Stomach (tissue), 9 donors: ENCODE measurements around the gene RNF207. TPM values are rescaled to one million over a fixed set of nuclear protein-coding genes. Genes with fewer than 3 reads are reported as not detected.
A peak's percentile ranks its signal among the peaks of the same experiment; 100 is the strongest.

Experiments
- DNase-seq, 2 donors: peaks; one replicate each; pipeline versions ENCODE4 v3.0.0 to v3.0.0-alpha.2; 2013 to 2019
- H3K27ac ChIP-seq, 5 donors: fragments of 200-600 bp in 4 of 5; sonication (generic) in 4 of 5; one replicate each; pipeline ENCODE4 v1.5.1; 2013 to 2019; ENCODE audit warnings: mild to moderate bottlenecking in 1 of 5, moderate library complexity in 1 of 5
- H3K27me3 ChIP-seq, 3 donors: fragments of 200-600 bp; sonication (generic); one replicate each; pipeline ENCODE4 v1.5.1; 2017 to 2019; ENCODE audit warnings: mixed run types in 1 of 3
- H3K36me3 ChIP-seq, 4 donors: fragments of 200-600 bp; sonication (generic); 1 replicate in 3 of 4; 2 replicates in 1 of 4; pipeline ENCODE4 v1.5.1; 2016 to 2019
- H3K4me1 ChIP-seq, 4 donors: fragments of 200-600 bp; sonication (generic); one replicate each; pipeline ENCODE4 v1.5.1; 2016 to 2019
- H3K4me3 ChIP-seq, 4 donors: fragments of 200-600 bp; sonication (generic) in 3 of 4; one replicate each; pipeline ENCODE4 v1.5.1; 2016 to 2019; ENCODE audit warnings: mild to moderate bottlenecking in 1 of 4
- H3K9me3 ChIP-seq, 4 donors: fragments of 200-600 bp; sonication (generic); one replicate each; pipeline ENCODE4 v1.5.1; 2016 to 2019
- EP300 ChIP-seq: sonication (generic); formaldehyde crosslinking; IDR thresholded peaks from one replicate; pipeline ENCODE4 v1.6.1; 2017; ENCODE audit warnings: antibody characterized with exemption
- POLR2A ChIP-seq, 4 donors: fragments of 450-650 bp; IDR thresholded peaks; one replicate each; pipeline ENCODE4 v1.6.1; 2016; ENCODE audit warnings: antibody characterized with exemption in 4 of 4, control low read depth in 2 of 4, mild to moderate bottlenecking in 1 of 4, moderate library complexity in 1 of 4
- POLR2AphosphoS5 ChIP-seq, 3 donors: sonication (generic); formaldehyde crosslinking; IDR thresholded peaks; one replicate each; pipeline ENCODE4 v1.6.1; 2016; ENCODE audit warnings: antibody characterized with exemption in 3 of 3
- WGBS, 5 donors: extraction: QIAGEN DNeasy Blood & Tissue Kit in 3 of 5; methylation state at CpG; one replicate each; pipeline versions ENCODE4 v1.1.5 to v1.1.7; 2013 to 2018; 5-methylcytosine and 5-hydroxymethylcytosine counted together
- intact Hi-C: fragments of 100-400 bp; cut with DNase I; formaldehyde crosslinking; loops from one replicate; pipeline ENCODE4 v1.15.1; 2023; ENCODE audit warnings: low total_unique reads
- polyA plus RNA-seq, 3 donors: library from polyadenylated mRNA; stranded (reverse); fragments of 200-250 nt; gene quantifications; one replicate each; pipeline ENCODE4 v1.2.3, GENCODE V29; 2013
- total RNA-seq, 5 donors: library from RNA; depleted of rRNA; stranded (reverse); fragments of >200 nt; gene quantifications; one replicate each; pipeline versions ENCODE4 v1.1.0 to v1.2.3, GENCODE V29; 2014 to 2016
- TF ChIP-seq, protein P1 (sequence below), 7 experiments: fragments of 450-650 bp in 4 of 7; fragments of 200-600 bp in 3 of 7; sonication (generic) in 3 of 7; IDR thresholded peaks; one replicate each; pipeline ENCODE4 v1.5.1; 2016 to 2019; ENCODE audit warnings: antibody characterized with exemption in 7 of 7, control low read depth in 2 of 7, mild to moderate bottlenecking in 1 of 7
- donor health status: healthy with polysubstance abuse.
- donor health status: Bipolar disorder and iron deficiency.
- donor health status: healthy.

RNF207 gene
- total and polyA plus RNA-seq, 8 donors: 1.5 to 112 (median 21.8) TPM

DNA sequence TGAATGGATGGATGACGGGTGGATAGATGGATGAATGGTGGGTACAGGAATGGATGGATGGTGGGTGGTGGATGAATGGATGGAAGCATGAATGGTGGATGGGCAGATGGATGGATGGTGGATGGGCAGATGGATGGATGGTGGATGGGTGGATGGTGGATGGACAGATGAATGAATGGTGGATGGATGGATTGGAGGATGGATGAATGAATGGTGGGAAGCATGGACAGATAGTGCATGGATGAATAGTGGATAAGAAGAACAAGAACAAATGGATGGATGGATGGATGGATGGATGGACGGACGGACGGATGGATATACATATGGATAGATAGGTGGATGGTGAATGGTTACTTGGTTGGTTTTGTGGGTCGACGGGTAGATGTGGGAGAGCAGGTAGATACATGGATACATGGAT lies 30.5 kb upstream of the RNF207 start:
- H3K4me3 ChIP-seq: no peak overlapping the region
- peaks cover 15 to 19% (median 18%) of the 10 kb centered on the region in 4 donors for H3K4me1 ChIP-seq
- no peak overlapping the region for H3K27ac ChIP-seq
- intact Hi-C loops: no loop called here
- no peaks in the 10 kb centered on the region for H3K9me3 ChIP-seq
- DNase-seq: no peak
- 87 to 96% (median 93%) methylated on average over 6 of the region's 6 CpGs for WGBS, 5 donors
- no peak for TF ChIP-seq POLR2A (IDR thresholded peaks at IDR 0.05)
- no peak for TF ChIP-seq POLR2AphosphoS5 (IDR thresholded peaks at IDR 0.05)
- no peak for TF ChIP-seq EP300
- TF ChIP-seq, protein P1, sequence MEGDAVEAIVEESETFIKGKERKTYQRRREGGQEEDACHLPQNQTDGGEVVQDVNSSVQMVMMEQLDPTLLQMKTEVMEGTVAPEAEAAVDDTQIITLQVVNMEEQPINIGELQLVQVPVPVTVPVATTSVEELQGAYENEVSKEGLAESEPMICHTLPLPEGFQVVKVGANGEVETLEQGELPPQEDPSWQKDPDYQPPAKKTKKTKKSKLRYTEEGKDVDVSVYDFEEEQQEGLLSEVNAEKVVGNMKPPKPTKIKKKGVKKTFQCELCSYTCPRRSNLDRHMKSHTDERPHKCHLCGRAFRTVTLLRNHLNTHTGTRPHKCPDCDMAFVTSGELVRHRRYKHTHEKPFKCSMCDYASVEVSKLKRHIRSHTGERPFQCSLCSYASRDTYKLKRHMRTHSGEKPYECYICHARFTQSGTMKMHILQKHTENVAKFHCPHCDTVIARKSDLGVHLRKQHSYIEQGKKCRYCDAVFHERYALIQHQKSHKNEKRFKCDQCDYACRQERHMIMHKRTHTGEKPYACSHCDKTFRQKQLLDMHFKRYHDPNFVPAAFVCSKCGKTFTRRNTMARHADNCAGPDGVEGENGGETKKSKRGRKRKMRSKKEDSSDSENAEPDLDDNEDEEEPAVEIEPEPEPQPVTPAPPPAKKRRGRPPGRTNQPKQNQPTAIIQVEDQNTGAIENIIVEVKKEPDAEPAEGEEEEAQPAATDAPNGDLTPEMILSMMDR (IDR thresholded peaks at IDR 0.05): no peak
- H3K27me3 ChIP-seq: peaks cover 7 to 90% (median 53%) of the 10 kb centered on the region in 3 donors
- no peaks in the 10 kb centered on the region for H3K36me3 ChIP-seq

DNA sequence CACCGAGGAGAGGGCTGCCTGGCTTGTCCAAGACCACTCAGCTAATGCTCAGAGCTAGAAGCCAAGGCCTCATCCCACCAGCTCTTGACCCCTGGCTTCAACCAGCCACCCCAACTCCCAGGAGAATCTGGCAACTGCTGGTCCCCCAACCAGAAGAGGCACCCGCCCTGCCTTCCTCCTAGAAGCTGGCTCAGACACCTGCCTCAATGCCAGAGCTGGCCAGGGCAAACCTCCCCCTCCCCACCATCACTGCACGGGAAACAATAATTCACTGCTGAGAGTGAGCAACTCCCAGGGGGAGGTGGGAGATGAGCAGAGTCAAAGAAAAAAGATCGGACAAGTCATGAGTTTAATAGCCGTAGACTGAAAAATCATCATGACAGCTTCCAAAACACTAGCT lies 29.1 kb upstream of the RNF207 start:
- Histone ChIP-seq H3K9me3 (no peaks in the 10 kb centered on the region), H3K4me3 (no peak overlapping the region), H3K27ac (no peak overlapping the region), H3K27me3 (peaks cover 7 to 90% (median 53%) of the 10 kb centered on the region in 3 donors), H3K36me3 (no peaks in the 10 kb centered on the region), H3K4me1 (peaks cover 25 to 32% (median 29%) of the 10 kb centered on the region in 4 donors)
- WGBS, 5 donors: 60 to 85% (median 75%) methylated on average over 4 to 5 of the region's 5 CpGs
- no peak for DNase-seq
- intact Hi-C loops: no loop called here
- no peak for TF ChIP-seq POLR2A (IDR thresholded peaks at IDR 0.05)
- no peak for TF ChIP-seq POLR2AphosphoS5 (IDR thresholded peaks at IDR 0.05)
- TF ChIP-seq EP300: no peak
- TF ChIP-seq, protein P1 (IDR thresholded peaks at IDR 0.05): no peak

DNA sequence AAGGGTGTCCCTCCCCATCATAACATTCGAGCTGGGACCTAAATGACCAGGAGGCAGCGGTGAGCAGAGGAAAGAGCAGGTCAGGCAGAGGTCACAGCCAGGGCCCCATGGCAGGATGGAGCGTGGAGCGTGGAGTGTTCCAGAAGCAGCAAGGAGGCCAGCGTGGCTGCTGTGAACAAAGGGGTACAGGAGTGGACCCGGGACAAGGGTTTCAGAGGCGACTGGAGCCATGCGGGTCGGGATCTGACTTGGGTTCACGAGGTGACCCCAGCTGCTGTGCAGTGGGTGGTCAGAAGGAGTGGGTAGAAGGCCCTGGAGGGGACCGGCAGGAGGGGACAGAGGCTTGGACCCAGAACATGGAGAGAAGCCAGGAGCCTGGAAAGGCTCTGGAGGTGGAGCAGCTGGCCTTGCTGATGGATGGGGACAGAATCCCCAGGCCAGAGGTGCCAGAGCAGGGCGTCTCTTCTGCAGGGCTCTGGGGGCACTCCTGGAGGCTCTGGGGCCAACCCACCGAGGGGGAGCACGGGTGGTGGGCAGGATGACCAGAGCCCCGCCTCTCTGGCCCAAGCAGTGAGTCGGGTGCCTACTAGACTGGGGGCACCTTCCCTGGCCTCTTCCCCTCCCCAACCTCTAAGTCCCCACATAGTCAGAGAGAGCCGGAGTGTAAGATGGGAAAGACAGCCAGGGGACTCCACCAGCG lies 28.1 kb upstream of the RNF207 start:
- no peaks in the 10 kb centered on the region for H3K36me3 ChIP-seq
- intact Hi-C loops: no loop called here
- TF ChIP-seq POLR2A (IDR thresholded peaks at IDR 0.05) (no peak), EP300 (no peak), POLR2AphosphoS5 (IDR thresholded peaks at IDR 0.05) (no peak)
- TF ChIP-seq, protein P1 (IDR thresholded peaks at IDR 0.05): no peak
- no peak overlapping the region for H3K27ac ChIP-seq
- no peaks in the 10 kb centered on the region for H3K9me3 ChIP-seq
- peaks cover 25 to 36% (median 29%) of the 10 kb centered on the region in 4 donors for H3K4me1 ChIP-seq
- H3K27me3 ChIP-seq: peaks cover 7 to 86% (median 50%) of the 10 kb centered on the region in 3 donors
- no peak overlapping the region for H3K4me3 ChIP-seq
- WGBS, 5 donors: 69 to 78% (median 71%) methylated on average over 13 to 18 of the region's 18 CpGs
- no peak for DNase-seq

DNA sequence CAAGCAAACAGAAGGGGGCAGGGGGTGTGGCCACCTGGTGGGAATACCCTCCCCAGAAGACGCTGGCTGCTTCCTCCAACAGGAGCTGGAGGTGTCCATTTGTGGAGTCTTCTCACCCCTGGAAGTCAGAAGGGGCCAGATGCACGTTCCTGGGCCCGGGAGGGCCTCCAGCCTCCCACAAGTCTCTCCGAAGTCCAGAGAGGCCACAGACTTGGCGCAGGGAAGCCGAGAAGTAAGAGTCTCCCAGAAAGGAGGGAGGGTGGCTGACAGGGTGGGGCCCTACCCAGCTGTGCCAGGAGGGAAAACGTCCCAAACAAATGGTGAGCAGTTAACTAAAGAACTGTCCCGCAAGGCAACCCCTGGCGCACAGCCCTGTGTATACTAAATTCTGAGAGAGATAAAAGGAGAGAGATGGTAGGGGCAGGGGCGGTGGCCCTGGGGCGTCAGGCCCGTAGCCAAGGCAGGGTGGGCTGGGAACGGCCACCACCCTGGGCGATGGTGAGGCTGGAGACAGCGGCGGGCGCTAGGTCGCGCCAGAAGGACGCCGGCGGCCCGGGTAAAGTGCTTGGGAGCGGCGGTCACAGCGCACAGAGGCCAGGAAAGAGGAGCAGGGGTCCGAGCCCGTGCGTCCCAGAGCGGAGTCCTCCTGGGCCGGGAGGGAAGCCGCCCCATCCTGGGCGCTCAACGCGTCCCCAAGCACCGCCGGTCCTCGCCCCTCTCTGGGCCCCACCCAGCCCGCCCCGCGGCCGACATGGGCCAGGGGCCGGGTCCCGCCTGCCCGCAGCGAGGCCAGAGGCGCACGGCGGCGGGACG lies 27.0 kb upstream of the RNF207 start:
- Histone ChIP-seq H3K27ac (no peak overlapping the region), H3K27me3 (peaks cover 7 to 77% (median 50%) of the 10 kb centered on the region in 3 donors), H3K36me3 (no peaks in the 10 kb centered on the region), H3K4me3 (peak overlapping the region; percentile 27 to 46 (median 32)), H3K4me1 (peaks cover 25 to 36% (median 29%) of the 10 kb centered on the region in 4 donors), H3K9me3 (no peaks in the 10 kb centered on the region)
- intact Hi-C loops: no loop called here
- WGBS, 5 donors: 4 to 6% (median 5%) methylated on average over 26 to 51 of the region's 51 CpGs
- DNase-seq: peak in 1 of 2 donors; percentile 11
- TF ChIP-seq EP300 (no peak), POLR2A (IDR thresholded peaks at IDR 0.05) (no peak), POLR2AphosphoS5 (IDR thresholded peaks at IDR 0.05) (no peak)
- TF ChIP-seq, protein P1 (IDR thresholded peaks at IDR 0.05): no peak
